NCI-H1930 (cell line): ENCODE data around the gene SLC29A3.

Source experiments
- DNase-seq, 2 experiments: peaks; one replicate each; lab custom pipeline; 2025; lab: John Stamatoyannopoulos, UW

Gene SLC29A3

DNA sequence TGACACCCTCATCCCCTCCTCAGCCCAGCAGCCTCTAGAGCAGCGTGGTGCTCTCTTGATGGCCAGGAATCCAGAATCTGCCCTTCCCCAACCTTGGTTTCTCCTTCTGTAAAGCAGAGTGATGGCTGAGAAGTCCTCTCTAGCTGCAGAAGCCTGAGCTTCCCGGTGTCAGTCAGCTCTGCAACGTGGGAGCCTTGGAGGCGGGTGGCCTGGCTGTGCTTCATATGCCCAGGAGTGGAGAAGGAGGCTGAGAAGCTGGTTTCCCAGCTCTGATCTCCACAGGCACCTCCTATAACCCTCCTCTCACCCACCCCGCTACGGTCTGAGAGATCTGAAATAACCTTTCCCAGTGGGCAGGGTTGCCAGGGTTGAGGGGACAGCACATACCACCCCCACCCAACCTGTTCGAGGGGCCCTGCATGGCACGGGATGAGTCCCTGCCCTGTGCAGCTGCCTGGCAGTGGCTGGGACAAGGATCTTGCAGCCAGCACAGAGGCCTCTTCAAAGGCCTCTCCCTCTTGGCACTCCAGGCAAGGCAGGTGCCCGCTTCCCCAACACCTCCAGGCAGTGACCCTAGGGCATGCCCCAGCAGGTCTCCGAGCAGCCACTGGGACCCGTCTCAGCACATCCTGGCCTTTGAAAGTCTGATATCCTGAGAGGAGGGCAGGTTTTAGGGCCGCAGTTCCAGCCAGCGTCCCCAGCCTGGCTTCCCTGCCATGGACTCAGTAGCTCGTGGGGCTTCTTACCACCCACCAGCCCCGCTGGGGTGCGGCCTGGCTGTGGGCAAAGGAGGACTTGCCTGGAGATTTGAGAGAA lies 18.3 kb upstream of the SLC29A3 start:
- no peak for DNase-seq

DNA sequence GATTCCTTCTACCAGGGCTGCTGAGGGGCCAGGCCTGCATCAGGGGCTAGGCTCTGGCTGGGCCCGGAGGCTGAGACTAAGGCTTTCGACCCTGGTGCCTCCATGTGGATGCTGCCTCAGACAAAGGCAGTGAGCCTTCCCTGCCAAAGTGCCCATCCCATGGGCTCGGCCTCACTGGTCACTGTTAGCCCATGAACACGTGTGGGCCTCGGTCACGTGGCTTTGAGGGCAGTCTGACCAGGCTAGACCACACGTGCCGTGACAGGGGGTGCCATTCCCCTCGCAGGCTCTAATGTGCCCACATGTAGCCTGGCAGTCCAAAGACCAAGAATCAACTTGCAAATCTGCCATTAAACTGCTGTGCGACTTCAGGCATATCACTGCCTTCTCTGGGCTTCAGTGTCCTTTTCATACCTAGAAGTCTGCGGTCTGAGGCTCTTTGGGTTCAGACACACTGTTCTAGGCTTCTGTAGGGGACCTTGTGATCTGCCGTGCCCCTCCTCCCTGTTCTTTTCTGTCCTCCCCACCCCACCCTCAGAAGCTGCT lies 17.6 kb upstream of the SLC29A3 start:
- DNase-seq = no peak

GRCh38 chr10:71302451-71302850 lies 16.6 kb upstream of the SLC29A3 start:
- DNase-seq = no peak

GRCh38 chr10:71302874-71303568 lies 16.0 kb upstream of the SLC29A3 start:
- peak in 1 of 2 experiments; percentile 30 for DNase-seq

GRCh38 chr10:71303569-71303907 lies 15.5 kb upstream of the SLC29A3 start:
- DNase-seq = no peak

DNA sequence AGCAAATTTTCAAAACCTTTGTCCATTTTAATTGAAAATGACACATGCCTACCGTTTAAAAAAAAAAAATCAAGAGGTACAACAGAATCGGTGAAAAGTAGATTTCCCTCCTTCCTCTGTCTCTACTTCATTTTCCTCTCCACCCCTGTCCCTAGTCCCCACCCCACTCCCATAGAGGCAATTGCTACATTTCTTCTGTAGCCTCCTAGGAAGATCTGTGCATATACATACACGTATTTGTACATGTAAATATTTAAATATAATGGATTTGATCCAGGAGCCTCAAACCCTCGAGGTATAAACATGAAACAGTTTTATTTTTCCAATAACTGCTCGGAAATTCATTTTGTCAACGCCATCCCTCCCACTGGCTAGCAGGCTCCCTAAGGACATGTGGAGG lies 14.1 kb upstream of the SLC29A3 start:
- no peak for DNase-seq

GRCh38 chr10:71306979-71307378 lies 12.1 kb upstream of the SLC29A3 start:
- DNase-seq = no peak

- no peak for DNase-seq
Observed at GRCh38 chr10:71307469-71308085, 11.5 kb upstream of the SLC29A3 start.

GRCh38 chr10:71308244-71308643 lies 10.8 kb upstream of the SLC29A3 start:
- DNase-seq = no peak

- no peak for DNase-seq
Observed at GRCh38 chr10:71308985-71309384, 10.1 kb upstream of the SLC29A3 start.

- no peak for DNase-seq
Observed at GRCh38 chr10:71309919-71310318, 9.1 kb upstream of the SLC29A3 start.

- no peak for DNase-seq
Observed at GRCh38 chr10:71312220-71312619, 6.8 kb upstream of the SLC29A3 start.

GRCh38 chr10:71312811-71313789 lies 6.0 kb upstream of the SLC29A3 start:
- no peak for DNase-seq

GRCh38 chr10:71314028-71314693 lies 4.9 kb upstream of the SLC29A3 start:
- peak in 1 of 2 experiments; percentile 12 for DNase-seq

DNA sequence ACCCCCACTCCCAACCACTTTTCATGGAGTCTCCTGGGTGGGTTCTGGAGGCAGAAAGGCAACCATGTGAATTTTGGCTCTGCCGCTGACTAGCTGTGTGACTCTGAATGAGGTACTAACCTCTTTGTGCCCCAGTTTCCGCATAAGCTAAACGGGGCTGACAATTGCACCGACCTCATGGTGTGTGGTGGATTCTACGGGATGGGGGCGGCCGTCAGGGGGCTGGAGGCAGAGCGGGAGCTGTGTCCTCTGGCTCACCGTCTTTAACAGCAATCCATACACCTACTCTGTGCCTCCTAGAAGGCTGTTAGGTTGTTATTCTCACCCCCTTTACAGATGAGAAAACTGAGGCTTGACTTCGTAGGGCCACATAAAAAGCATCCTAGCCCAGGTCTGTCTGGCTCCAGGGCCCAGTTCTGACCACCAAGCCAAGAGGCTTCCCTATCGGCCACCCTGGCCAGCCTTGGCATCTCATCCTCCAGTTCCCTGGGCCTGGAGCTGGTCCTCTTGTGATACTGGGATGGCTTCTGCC lies 4.3 kb upstream of the SLC29A3 start:
- no peak for DNase-seq

DNA sequence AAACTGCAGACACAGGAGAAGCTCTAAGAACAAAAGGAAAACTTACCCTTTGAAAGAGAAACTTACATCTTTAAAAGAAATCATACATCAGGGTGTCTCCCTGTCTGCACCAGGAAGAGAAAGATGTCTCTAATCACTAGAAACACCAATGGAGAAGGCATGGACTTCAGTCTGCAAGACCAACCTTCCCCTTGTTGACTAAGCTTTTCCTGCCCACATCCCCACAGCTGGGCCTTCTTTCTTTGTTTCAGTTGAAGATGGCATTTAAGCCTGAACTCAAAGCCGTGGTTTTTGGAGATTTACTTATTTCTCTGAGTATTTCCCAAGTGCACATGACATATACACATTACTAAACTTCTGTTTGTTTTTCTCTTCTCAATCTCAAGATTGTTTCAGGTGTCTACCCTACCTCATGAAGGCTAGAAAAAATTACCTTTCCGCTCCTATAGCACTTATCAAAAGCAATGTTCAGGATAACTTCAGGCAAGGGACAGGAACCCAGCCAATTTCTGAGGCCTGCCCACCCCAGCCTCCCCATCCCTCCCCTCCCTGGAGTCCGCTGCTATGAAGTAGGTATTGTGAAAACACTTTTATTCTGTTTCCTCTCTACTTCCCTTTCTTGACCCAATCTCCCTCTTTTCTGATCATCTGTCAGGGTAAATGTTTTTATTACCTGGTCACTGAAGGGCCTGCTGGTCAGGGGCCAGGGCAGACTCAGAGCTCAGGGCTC lies 2.8 kb upstream of the SLC29A3 start:
- no peak for DNase-seq

DNA sequence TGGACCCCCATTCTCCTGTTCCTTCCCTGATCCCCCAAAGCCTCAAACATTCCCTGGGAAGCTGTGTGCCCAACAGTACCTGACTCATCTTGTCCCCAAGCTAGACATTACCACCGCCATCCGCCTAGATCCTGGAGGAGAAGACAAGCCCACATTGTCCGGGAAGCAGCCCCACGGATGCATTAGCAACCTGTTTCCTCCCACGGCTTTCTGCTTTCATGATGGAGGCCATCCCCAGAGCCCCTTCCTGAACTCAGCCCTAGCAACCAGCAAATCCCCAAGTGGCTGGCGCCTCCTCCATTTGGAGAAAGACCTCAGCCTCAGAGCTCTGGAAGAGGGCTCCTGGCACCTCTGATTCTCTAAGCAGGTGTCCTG lies 2.3 kb upstream of the SLC29A3 start:
- no peak for DNase-seq

DNA sequence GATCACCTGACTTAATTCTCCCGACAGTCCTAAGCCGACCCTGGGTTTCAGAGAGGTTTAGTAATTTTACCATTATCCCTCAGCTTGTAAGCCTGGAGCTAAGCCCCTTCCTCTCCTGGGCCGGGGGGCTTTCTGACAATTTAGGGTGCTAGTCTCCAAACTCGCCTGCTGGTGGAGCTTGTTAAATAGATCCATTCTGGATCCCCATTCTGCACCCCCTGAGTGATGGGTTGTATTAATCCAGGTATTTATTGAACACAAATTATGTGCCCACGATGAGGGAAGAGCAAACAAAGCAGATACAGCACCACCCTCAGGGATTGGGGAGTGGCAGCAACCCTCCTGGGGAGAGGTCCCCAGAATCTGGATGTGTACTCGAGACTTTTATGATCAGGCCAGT lies 1.3 kb upstream of the SLC29A3 start:
- no peak for DNase-seq

DNA sequence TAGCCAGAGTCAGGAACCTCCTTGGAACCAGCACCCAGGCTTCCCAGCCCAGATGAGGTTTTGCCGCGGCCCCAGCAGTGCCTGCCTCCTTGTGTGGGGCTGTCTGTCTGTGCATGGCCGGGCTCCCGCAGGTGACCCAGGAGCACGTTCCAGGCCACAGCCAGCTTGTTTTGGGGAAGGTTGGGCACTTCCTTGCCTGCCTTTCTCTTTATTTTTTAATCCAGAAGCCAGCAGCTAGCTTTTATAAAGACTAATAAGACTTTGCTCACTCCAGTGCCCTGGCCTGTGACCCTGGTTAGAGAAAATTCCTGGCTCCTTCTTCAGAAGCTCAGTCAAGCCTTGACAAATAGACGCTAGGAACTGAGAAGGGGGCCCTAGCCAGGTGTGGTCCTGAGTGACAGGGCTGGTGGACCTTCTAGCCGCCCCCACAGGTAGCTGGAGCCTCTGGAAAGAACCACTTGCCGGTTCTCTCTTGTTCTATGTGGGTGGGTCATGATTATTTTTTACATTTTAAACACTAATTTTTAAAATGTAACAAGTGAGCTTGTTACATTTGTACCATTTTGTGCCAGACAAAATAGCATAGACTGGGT lies 837 bp downstream of the SLC29A3 start:
- no peak for DNase-seq

GRCh38 chr10:71320592-71320991 lies 1.5 kb downstream of the SLC29A3 start:
- no peak for DNase-seq
